GM23338 (cell line): Measurements from ENCODE around the gene ECD. TPM values are rescaled to one million over a fixed set of nuclear protein-coding genes. Genes with fewer than 3 reads are reported as not detected.

Source experiments
- ATAC-seq: fragments of 200-7000 bp; cut with Tn5 transposase; 3 replicates; pipeline ENCODE4 v1.9.1; 2020
- DNase-seq: peaks from one replicate; pipeline ENCODE4 v3.0.0-alpha.2; 2015; ENCODE audit warnings: low spot score
- H2AFZ ChIP-seq: fragments of 200-600 bp; sonication (generic); 2 replicates; pipeline ENCODE4 v1.8.0; 2016; ENCODE audit warnings: antibody characterized with exemption, mild to moderate bottlenecking, moderate library complexity
- H3F3A ChIP-seq: fragments of 200-600 bp; sonication (generic); replicated peaks from 2 replicates; pipeline ENCODE4 v1.8.0; 2017; ENCODE audit warnings: antibody characterized with exemption, mixed run types, low read depth
- H3K27ac ChIP-seq: fragments of 200-600 bp; sonication (generic); 2 replicates; pipeline ENCODE4 v1.6.1; 2016; ENCODE audit warnings: low read depth
- H3K27me3 ChIP-seq: fragments of 200-600 bp; sonication (generic); 2 replicates; pipeline ENCODE4 v1.8.0; 2016; ENCODE audit warnings: mild to moderate bottlenecking, mixed run types, moderate library complexity; ENCODE audit not compliant: insufficient read depth
- H3K36me3 ChIP-seq: fragments of 200-600 bp; sonication (generic); 2 replicates; pipeline ENCODE4 v1.8.0; 2016; ENCODE audit warnings: mild to moderate bottlenecking; ENCODE audit not compliant: insufficient read depth
- H3K4me1 ChIP-seq: fragments of 200-600 bp; sonication (generic); 2 replicates; pipeline ENCODE4 v1.8.0; 2016; ENCODE audit warnings: mild to moderate bottlenecking, moderate library complexity; ENCODE audit not compliant: insufficient read depth
- H3K4me2 ChIP-seq: fragments of 200-600 bp; sonication (generic); 2 replicates; pipeline ENCODE4 v1.7.1; 2017; ENCODE audit warnings: mixed run types
- H3K4me3 ChIP-seq: fragments of 200-600 bp; sonication (generic); 2 replicates; pipeline ENCODE4 v1.6.1; 2016; ENCODE audit warnings: mixed run types
- H3K79me2 ChIP-seq: fragments of 200-600 bp; sonication (generic); replicated peaks from 2 replicates; pipeline ENCODE4 v1.8.0; 2017; ENCODE audit warnings: mild to moderate bottlenecking; ENCODE audit not compliant: insufficient read depth
- H3K9me2 ChIP-seq: fragments of 200-600 bp; sonication (generic); 2 replicates; pipeline ENCODE4 v1.8.0; 2017; ENCODE audit not compliant: insufficient read depth
- H4K20me1 ChIP-seq: fragments of 200-600 bp; sonication (generic); replicated peaks from 2 replicates; pipeline ENCODE4 v1.8.0; 2017; ENCODE audit warnings: mild to moderate bottlenecking; ENCODE audit not compliant: insufficient read depth
- H3K27ac Mint-ChIP-seq: 2 replicates; pipeline ENCODE4 v1.8.0; 2020; ENCODE audit warnings: inconsistent platforms, mild to moderate bottlenecking, moderate library complexity, mixed read lengths
- H3K27me3 Mint-ChIP-seq: 3 replicates; pipeline ENCODE4 v1.8.0; 2022; ENCODE audit warnings: low read depth, mild to moderate bottlenecking, moderate library complexity, mixed read lengths, inconsistent platforms; ENCODE audit not compliant: insufficient read depth, poor library complexity
- H3K36me3 Mint-ChIP-seq: 3 replicates; pipeline ENCODE4 v1.8.0; 2021; ENCODE audit warnings: low read depth, mild to moderate bottlenecking, inconsistent platforms, moderate library complexity, mixed read lengths
- H3K4me1 Mint-ChIP-seq: 3 replicates; pipeline ENCODE4 v1.8.0; 2020; ENCODE audit warnings: mild to moderate bottlenecking, inconsistent platforms, mixed read lengths
- H3K4me3 Mint-ChIP-seq: 3 replicates; pipeline ENCODE4 v1.8.0; 2021; ENCODE audit warnings: moderate library complexity, mild to moderate bottlenecking, inconsistent platforms, mixed read lengths
- H3K9me3 Mint-ChIP-seq: 3 replicates; pipeline ENCODE4 v1.8.0; 2020; ENCODE audit warnings: moderate library complexity, mild to moderate bottlenecking, inconsistent platforms, mixed read lengths
- CTCF ChIP-seq, 2 experiments: fragments of 200-600 bp in 1 of 2; sonication (generic) in 1 of 2; conservative IDR thresholded peaks; 2 replicates each; pipeline versions ENCODE4 v1.5.1 to v1.6.1; 2016 to 2017; ENCODE audit warnings: antibody characterized with exemption in 2 of 2, low read depth in 2 of 2, mild to moderate bottlenecking in 2 of 2, moderate library complexity in 1 of 2
- EZH2 ChIP-seq: fragments of 200-600 bp; sonication (generic); IDR thresholded peaks from one replicate; pipeline ENCODE4 v1.8.0; 2017; ENCODE audit warnings: antibody characterized with exemption, mild to moderate bottlenecking, low read depth; ENCODE audit not compliant: unreplicated experiment
- EZH2phosphoT487 ChIP-seq: fragments of 200-600 bp; sonication (generic); IDR thresholded peaks from one replicate; pipeline ENCODE4 v1.8.1; 2018; ENCODE audit warnings: antibody characterized with exemption; ENCODE audit not compliant: unreplicated experiment
- JUNB ChIP-seq: IDR thresholded peaks from one replicate; pipeline ENCODE4 v1.6.1; 2016; ENCODE audit warnings: antibody characterized with exemption; ENCODE audit not compliant: unreplicated experiment
- NANOG ChIP-seq: IDR thresholded peaks from 2 replicates; pipeline ENCODE4 v1.6.1; 2016; ENCODE audit warnings: antibody characterized with exemption, borderline replicate concordance
- POLR2AphosphoS5 ChIP-seq: IDR thresholded peaks from 2 replicates; pipeline ENCODE4 v1.6.1; 2016; ENCODE audit warnings: antibody characterized with exemption, low read depth
- STAT1 ChIP-seq: IDR thresholded peaks from one replicate; pipeline ENCODE4 v1.6.1; 2016; ENCODE audit warnings: antibody characterized with exemption; ENCODE audit not compliant: unreplicated experiment
- ZNF462 ChIP-seq: fragments of 250-450 bp; sonication (Bioruptor Pico); IDR thresholded peaks from 2 replicates; pipeline ENCODE4 v1.5.0; 2020; ENCODE audit warnings: mild to moderate bottlenecking, moderate library complexity
- polyA plus RNA-seq: library from polyadenylated mRNA; unstranded; fragments of >200 nt; fragmentation: Nextera tagmentation; extraction: Ambion mirVana; gene quantifications from 2 replicates; pipeline ENCODE4 v1.2.1, GENCODE V29; 2016
- total RNA-seq: library from RNA; depleted of rRNA; stranded (reverse); fragments of >200 nt; shearing (Covaris generic); gene quantifications from 2 replicates; pipeline ENCODE4 v1.2.3, GENCODE V29; 2014

Gene ECD
- total and polyA plus RNA-seq, 2 experiments from 2014 or later: 37.8 to 56.6 TPM

DNA sequence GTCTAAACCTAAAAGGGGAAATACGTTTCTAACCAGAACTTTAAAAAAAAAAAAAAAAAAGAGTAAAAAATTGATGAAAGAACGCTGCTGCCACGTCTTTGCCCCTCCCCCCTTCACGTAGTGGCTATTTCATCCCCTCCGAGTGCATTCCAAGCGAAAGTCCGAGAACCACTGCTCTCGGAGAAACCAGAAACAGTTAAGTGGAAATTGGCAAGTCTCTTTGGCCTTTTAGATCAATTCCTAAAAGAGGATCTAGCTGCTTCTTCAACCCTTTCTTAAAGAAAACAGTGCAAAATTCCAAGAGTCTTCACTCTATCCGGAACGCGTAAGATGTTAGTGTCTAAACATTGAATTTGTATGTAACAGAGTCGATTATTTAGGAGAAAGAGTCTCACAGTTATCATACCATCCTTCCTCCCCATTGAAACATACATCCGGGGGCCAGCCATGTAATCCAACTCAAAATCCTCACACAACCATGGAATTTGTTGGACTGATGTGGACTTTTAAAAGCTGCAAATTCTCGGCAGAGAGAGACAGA lies 72.3 kb downstream of the ECD start (continued):
- TF ChIP-seq CTCF (conservative IDR thresholded peaks at IDR 0.05; ENCODE audit: low read depth in 2 of 2): no peak
- no peak for TF ChIP-seq NANOG
- no peak for TF ChIP-seq EZH2phosphoT487
- no peak for TF ChIP-seq JUNB
- no peak for TF ChIP-seq EZH2
- no peak for TF ChIP-seq POLR2AphosphoS5
- no peak for TF ChIP-seq STAT1

DNA sequence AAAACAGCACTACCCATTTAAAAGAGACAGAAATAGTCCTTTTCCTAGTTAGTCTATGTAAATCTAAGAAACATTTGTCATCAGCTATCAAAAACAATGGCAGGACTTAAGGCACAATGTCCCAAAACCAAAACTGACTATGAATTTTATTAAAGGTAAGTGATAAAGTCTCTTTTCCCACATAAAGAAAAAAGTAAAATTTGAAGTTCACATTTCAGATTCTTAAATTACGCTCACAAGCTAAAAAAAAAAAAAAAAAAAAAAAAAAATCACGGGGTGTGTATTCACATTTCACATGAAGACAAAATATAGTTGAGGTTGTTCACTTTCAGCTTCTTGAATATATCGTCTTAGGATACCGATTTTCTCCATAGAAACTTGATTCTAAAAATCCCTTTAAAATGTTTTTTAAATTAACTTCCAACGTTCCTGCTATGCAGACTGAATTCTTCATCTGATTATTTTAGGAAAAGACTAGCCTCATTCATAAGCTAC lies 72.8 kb downstream of the ECD start:
- H3K27me3 ChIP-seq: no peaks in the 10 kb centered on the region
- H3K27ac ChIP-seq: no peak overlapping the region
- Mint-ChIP-seq H3K4me3 (peak overlapping the region; percentile 88), H3K9me3 (no peaks in the 10 kb centered on the region), H3K27me3 (peaks cover 7% of the 10 kb centered on the region), H3K36me3 (no peaks in the 10 kb centered on the region), H3K4me1 (peaks cover 19% of the 10 kb centered on the region; the same call in 2 of the 3 replicates), H3K27ac (no peak overlapping the region)
- H3K79me2 ChIP-seq: peaks cover 41% of the 10 kb centered on the region
- no peaks in the 10 kb centered on the region for H3K9me2 ChIP-seq
- DNase-seq (no peak), ATAC-seq (no peak)
- H3K4me1 ChIP-seq: peaks cover 12% of the 10 kb centered on the region
- peak overlapping the region; percentile 76 for H3K4me2 ChIP-seq
- H3K36me3 ChIP-seq: no peaks in the 10 kb centered on the region
- no peak overlapping the region for H2AFZ ChIP-seq
- H3F3A ChIP-seq: no peaks in the 10 kb centered on the region
- TF ChIP-seq CTCF (conservative IDR thresholded peaks at IDR 0.05; ENCODE audit: low read depth in 2 of 2) (no peak), STAT1 (no peak), ZNF462 (CRISPR knock-in tag) (no peak), EZH2phosphoT487 (no peak)
- peak overlapping the region; percentile 62 for H3K4me3 ChIP-seq
- H4K20me1 ChIP-seq: no peaks in the 10 kb centered on the region
